Effector memory CD8-positive, alpha-beta T cell (primary cell): ENCODE measurements around the gene SLC9A3.

Source experiments
- ATAC-seq: fragments of 150-1000 bp; cut with Tn5 transposase; replicated peaks from 2 replicates; pipeline ENCODE4 v1.10.0; 2021; ENCODE audit warnings: mild to moderate bottlenecking, moderate library complexity
- DNase-seq, 3 experiments: peaks; one replicate each; pipeline ENCODE4 v3.0.0; 2021
- H3K27ac Mint-ChIP-seq, 2 donors: one replicate each; pipeline ENCODE4 v1.8.0; 2022; ENCODE audit warnings: mild to moderate bottlenecking in 2 of 2, mixed read lengths in 2 of 2, moderate library complexity in 2 of 2
- H3K27me3 Mint-ChIP-seq, 2 donors: one replicate each; pipeline ENCODE4 v1.8.0; 2022; ENCODE audit warnings: mixed read lengths in 2 of 2
- H3K36me3 Mint-ChIP-seq: one replicate; pipeline ENCODE4 v1.8.0; 2022; ENCODE audit warnings: mild to moderate bottlenecking, moderate library complexity, mixed read lengths; ENCODE audit not compliant: insufficient read depth
- H3K4me1 Mint-ChIP-seq, 2 donors: one replicate each; pipeline ENCODE4 v1.8.0; 2022; ENCODE audit warnings: low read depth in 2 of 2, mixed read lengths in 2 of 2
- H3K4me3 Mint-ChIP-seq, 2 donors: one replicate each; pipeline ENCODE4 v1.8.0; 2022; ENCODE audit warnings: mild to moderate bottlenecking in 2 of 2, mixed read lengths in 2 of 2, moderate library complexity in 2 of 2
- H3K9me3 Mint-ChIP-seq, 2 donors: one replicate each; pipeline ENCODE4 v1.8.0; 2022; ENCODE audit warnings: mixed read lengths in 2 of 2
- total RNA-seq, 9 experiments: gene quantifications; one replicate each; lab custom pipeline; 2026; lab: John Stamatoyannopoulos, UW

SLC9A3 gene
- 0 to 0.39 (median 0.21) reads per million in 9 experiments for total RNA-seq

DNA sequence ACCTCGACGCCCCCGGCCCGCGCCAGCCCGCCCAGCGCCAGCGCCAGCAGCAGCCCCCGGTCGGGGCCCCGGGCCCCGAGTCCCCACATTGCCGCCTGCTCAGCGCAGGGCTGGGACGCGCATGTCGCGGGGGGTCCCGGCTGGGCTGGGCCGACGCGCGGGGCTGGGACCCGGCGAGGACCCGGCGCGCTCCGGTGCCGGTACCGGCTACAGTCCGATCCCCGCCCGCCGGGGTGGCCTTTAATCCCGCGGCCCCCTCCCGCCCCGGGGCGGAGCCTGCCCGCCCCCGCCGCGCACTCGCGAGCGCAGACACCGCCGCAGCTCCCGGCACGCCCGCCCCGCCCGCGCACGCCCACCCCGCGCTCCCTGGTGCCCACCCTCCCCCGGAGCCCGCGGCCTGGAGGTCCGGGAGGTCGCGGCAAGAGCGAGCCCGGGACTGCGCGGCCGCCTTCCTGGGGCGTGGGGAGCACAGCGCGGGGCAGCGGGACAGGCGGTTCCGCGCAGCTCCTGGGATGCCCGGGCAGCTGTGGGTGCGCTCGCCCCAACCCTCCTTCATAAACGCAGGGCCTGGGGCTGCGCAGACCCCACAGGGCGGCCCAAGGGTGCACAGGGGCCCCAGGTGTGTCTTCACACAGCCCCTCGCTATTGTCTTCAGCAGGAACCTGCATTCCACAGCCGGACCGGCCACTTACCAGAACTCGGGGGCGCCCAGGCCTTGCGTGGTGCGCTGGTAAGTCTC lies at the start of gene SLC9A3:
SLC9A3 (minus strand) TSS at position 216 of the 739 bp plus-strand sequence.
- peaks cover 18 to 26% of the 10 kb centered on the region in 2 donors for H3K4me1 Mint-ChIP-seq
- DNase-seq (no peak), ATAC-seq (no peak)
- H3K9me3 Mint-ChIP-seq, result no peaks in the 10 kb centered on the region
- H3K4me3 Mint-ChIP-seq, result peak within 1 kb of the TSS; percentile 49 to 64
- no peak within 1 kb of the TSS for H3K27ac Mint-ChIP-seq
- H3K36me3 Mint-ChIP-seq, result peaks cover 2% of the 10 kb centered on the region
- peaks cover 52 to 79% of the 10 kb centered on the region in 2 donors for H3K27me3 Mint-ChIP-seq

- H3K36me3 Mint-ChIP-seq, result no peaks in the 10 kb centered on the region
- no peak overlapping the region for H3K27ac Mint-ChIP-seq
- H3K4me3 Mint-ChIP-seq, result no peak overlapping the region
- ATAC-seq (no peak), DNase-seq (no peak)
- H3K27me3 Mint-ChIP-seq, result peaks cover 52 to 78% of the 10 kb centered on the region in 2 donors
- H3K4me1 Mint-ChIP-seq, result no peaks in the 10 kb centered on the region
- H3K9me3 Mint-ChIP-seq, result peaks cover 6 to 8% of the 10 kb centered on the region in 2 donors
Observed at GRCh38 chr5:573976-574375, 49.7 kb upstream of the SLC9A3 start.

DNA sequence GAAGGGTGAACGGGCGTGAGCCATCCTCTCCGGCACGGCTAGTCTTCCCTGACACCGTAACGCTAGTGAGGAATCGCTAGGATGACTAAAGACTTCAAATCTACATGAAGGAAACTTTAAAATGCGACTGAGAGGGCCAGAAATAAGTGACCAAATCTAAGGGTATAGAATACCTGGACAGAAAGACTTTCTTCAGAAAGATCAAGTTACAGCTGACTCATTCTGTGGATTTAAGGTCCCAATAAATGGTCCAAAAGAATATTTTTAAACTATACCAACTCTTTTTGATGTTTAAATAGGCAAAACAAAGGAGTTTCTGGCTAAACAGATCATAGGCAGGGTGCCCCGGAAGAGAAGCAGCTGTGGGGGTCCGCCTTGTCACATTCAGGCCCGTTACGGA lies 49.0 kb upstream of the SLC9A3 start:
- Mint-ChIP-seq H3K9me3 (peaks cover 5 to 8% of the 10 kb centered on the region in 2 donors), H3K27me3 (peaks cover 52 to 78% of the 10 kb centered on the region in 2 donors), H3K4me1 (no peaks in the 10 kb centered on the region), H3K36me3 (no peaks in the 10 kb centered on the region), H3K4me3 (no peak overlapping the region), H3K27ac (no peak overlapping the region)
- no peak for ATAC-seq
- no peak for DNase-seq

GRCh38 chr5:572398-573019 lies 48.3 kb upstream of the SLC9A3 start:
- Mint-ChIP-seq H3K4me3 (no peak overlapping the region), H3K9me3 (peaks cover 5 to 8% of the 10 kb centered on the region in 2 donors), H3K36me3 (no peaks in the 10 kb centered on the region), H3K27ac (no peak overlapping the region), H3K27me3 (peaks cover 51 to 83% of the 10 kb centered on the region in 2 donors), H3K4me1 (no peaks in the 10 kb centered on the region)
- no peak for ATAC-seq
- DNase-seq, result no peak

GRCh38 chr5:571791-572190 lies 47.5 kb upstream of the SLC9A3 start:
- Mint-ChIP-seq H3K4me1 (no peaks in the 10 kb centered on the region), H3K9me3 (peaks cover 5 to 8% of the 10 kb centered on the region in 2 donors), H3K4me3 (no peak overlapping the region), H3K36me3 (no peaks in the 10 kb centered on the region), H3K27ac (no peak overlapping the region), H3K27me3 (peaks cover 51 to 91% of the 10 kb centered on the region in 2 donors)
- DNase-seq, result no peak
- ATAC-seq, result no peak

GRCh38 chr5:570886-571285 lies 46.6 kb upstream of the SLC9A3 start:
- Mint-ChIP-seq H3K4me3 (no peak overlapping the region), H3K27ac (no peak overlapping the region), H3K4me1 (no peaks in the 10 kb centered on the region), H3K27me3 (peaks cover 45 to 92% of the 10 kb centered on the region in 2 donors), H3K9me3 (peaks cover 5 to 7% of the 10 kb centered on the region in 2 donors), H3K36me3 (no peaks in the 10 kb centered on the region)
- no peak for DNase-seq
- ATAC-seq, result no peak

- Mint-ChIP-seq H3K9me3 (peaks cover 2 to 4% of the 10 kb centered on the region in 2 donors), H3K27me3 (peaks cover 40 to 87% of the 10 kb centered on the region in 2 donors), H3K36me3 (no peaks in the 10 kb centered on the region), H3K4me1 (no peaks in the 10 kb centered on the region), H3K27ac (no peak overlapping the region), H3K4me3 (no peak overlapping the region)
- DNase-seq (no peak), ATAC-seq (no peak)
Observed at GRCh38 chr5:570446-570845, 46.2 kb upstream of the SLC9A3 start.

- Mint-ChIP-seq H3K27me3 (peaks cover 35 to 82% of the 10 kb centered on the region in 2 donors), H3K4me1 (no peaks in the 10 kb centered on the region)
Observed at GRCh38 chr5:569868-570361, 45.7 kb upstream of the SLC9A3 start.

GRCh38 chr5:569358-569867 lies 45.2 kb upstream of the SLC9A3 start:
- Mint-ChIP-seq H3K27ac (no peak overlapping the region), H3K4me1 (no peaks in the 10 kb centered on the region), H3K36me3 (no peaks in the 10 kb centered on the region), H3K27me3 (peaks cover 30 to 77% of the 10 kb centered on the region in 2 donors), H3K9me3 (no peaks in the 10 kb centered on the region), H3K4me3 (no peak overlapping the region)
- DNase-seq (no peak), ATAC-seq (no peak)

More at GRCh38 chr5:569868-570361, 45.7 kb upstream of the SLC9A3 start:
- Mint-ChIP-seq H3K9me3 (no peaks in the 10 kb centered on the region), H3K4me3 (no peak overlapping the region), H3K36me3 (no peaks in the 10 kb centered on the region), H3K27ac (no peak overlapping the region)
- DNase-seq (no peak), ATAC-seq (no peak)

DNA sequence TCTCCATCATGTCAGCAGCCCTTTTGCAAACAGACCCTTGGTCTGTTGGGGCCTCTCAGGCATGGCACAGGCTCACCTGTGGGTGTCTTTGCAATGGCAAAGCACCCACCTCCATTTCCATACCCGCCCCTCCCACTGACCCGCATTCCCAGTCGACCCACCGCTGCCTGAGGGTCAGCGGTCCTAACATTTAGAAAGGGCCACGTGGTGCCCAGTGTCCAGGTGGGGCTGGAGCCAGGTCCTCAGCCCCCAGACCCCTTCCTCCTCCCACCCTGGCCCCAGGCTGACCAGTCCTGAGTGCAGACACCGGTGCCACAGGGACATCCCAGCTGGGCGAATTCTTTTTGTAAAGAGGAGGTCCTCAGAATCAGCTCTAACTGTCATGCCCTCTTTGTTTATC lies 44.6 kb upstream of the SLC9A3 start:
- H3K27ac Mint-ChIP-seq, result no peak overlapping the region
- no peaks in the 10 kb centered on the region for H3K36me3 Mint-ChIP-seq

DNA sequence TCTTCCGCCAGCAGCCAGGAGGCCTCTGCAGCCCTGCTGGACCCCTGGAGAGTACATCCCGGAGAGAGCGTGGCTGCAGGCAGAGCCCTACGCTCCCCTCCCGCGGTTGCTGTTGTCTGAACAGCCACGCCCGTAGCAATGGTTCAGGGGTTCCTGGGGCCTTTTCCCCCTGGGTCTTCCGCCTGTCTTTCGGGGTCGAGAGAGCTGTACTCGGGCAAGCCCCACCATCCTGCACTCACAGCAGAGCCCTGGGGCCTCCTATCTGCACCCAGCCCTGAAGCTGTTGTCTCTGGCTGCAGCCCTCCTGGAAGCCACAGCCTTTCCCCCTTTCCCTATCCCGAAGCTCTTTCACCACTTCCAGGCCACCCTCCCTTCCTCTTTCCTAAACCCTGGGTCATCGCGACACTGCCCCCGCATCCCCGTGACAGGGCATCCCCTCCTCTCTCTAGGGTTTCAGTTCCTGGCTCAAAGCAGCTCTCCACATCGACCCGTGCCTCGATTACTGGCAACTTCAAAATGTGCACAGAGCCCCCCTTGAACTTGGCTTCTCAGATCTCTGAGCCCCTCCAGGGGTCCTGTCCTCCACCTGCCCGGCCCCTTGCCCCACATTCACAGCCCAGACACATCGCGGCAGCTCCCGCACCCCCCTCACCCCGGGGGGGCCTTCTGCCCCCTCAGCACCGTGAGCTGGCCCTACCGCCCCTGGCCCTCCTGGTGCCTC lies 44.0 kb upstream of the SLC9A3 start:
- Mint-ChIP-seq H3K9me3 (no peaks in the 10 kb centered on the region), H3K36me3 (no peaks in the 10 kb centered on the region), H3K4me1 (no peaks in the 10 kb centered on the region), H3K27ac (no peak overlapping the region), H3K27me3 (peaks cover 20 to 65% of the 10 kb centered on the region in 2 donors), H3K4me3 (no peak overlapping the region)
- no peak for DNase-seq
- no peak for ATAC-seq

More for the DNA sequence above, 44.6 kb upstream of the SLC9A3 start:
- ATAC-seq (no peak), DNase-seq (no peak)
- Mint-ChIP-seq H3K4me3 (no peak overlapping the region), H3K9me3 (no peaks in the 10 kb centered on the region), H3K4me1 (no peaks in the 10 kb centered on the region), H3K27me3 (peaks cover 25 to 71% of the 10 kb centered on the region in 2 donors)

GRCh38 chr5:567664-568060 lies 43.4 kb upstream of the SLC9A3 start:
- DNase-seq (no peak), ATAC-seq (no peak)
- H3K9me3 Mint-ChIP-seq, result no peaks in the 10 kb centered on the region
- H3K4me1 Mint-ChIP-seq, result no peaks in the 10 kb centered on the region
- no peaks in the 10 kb centered on the region for H3K36me3 Mint-ChIP-seq
- no peak overlapping the region for H3K27ac Mint-ChIP-seq
- H3K4me3 Mint-ChIP-seq, result no peak overlapping the region
- peaks cover 19 to 59% of the 10 kb centered on the region in 2 donors for H3K27me3 Mint-ChIP-seq

DNA sequence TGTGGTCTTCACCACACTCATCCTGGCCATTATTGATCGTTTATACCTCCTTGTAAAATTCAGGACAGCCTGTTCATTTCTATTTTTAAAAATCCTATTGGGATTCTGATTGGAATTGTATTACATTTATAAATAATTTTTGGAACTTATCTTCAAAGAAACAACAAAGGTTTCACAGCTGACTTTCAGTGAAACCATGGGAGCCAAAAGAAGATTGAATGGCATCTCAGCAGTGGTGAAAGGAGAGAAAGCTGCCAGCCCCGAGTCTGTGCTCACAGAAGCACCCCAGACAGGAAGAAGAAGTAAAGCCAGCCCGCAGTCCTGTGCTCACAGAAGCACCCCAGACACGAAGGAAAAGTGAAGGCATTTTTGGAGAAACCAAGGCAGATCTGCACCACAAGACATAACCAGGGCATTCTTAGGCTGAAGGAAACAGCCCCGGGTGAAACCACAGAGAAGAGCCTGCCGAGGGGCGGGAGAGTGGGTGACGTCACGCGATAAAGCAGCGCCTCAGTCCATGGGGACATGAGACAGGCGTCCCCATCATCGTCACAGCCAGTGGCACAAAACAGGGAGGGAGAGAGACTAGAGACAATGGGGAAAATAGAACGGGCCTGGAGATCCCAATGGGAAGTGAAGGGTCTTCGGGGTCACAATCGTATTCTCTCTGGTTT lies 42.5 kb upstream of the SLC9A3 start:
- H3K4me1 Mint-ChIP-seq, result no peaks in the 10 kb centered on the region
- no peaks in the 10 kb centered on the region for H3K36me3 Mint-ChIP-seq
- H3K27ac Mint-ChIP-seq, result peak overlapping the region in 1 of 2 donors; percentile 24
- ATAC-seq (no peak), DNase-seq (no peak)
- H3K27me3 Mint-ChIP-seq, result peaks cover 15 to 50% of the 10 kb centered on the region in 2 donors
- H3K9me3 Mint-ChIP-seq, result no peaks in the 10 kb centered on the region
- H3K4me3 Mint-ChIP-seq, result no peak overlapping the region
